Pancreas (tissue), 10 donors: ENCODE results near the gene FANCG. TPM values are rescaled to one million over a fixed set of nuclear protein-coding genes. Genes with fewer than 3 reads are reported as not detected.

Experiments
- ATAC-seq, 4 donors: fragments of 200-7000 bp; cut with Tn5 transposase; one replicate each; pipeline versions ENCODE4 v1.8.0 to v1.9.1; 2020; ENCODE audit warnings: mild to moderate bottlenecking in 4 of 4, moderate library complexity in 4 of 4
- DNase-seq, 6 donors: peaks; one replicate each; pipeline ENCODE4 v3.0.0-alpha.2; 2020
- FAIRE-seq: peaks from 2 replicates; lab custom pipeline; 2012; peaks lifted over from hg19 to GRCh38; lab: Jason Lieb, UNC
- H3K27ac ChIP-seq, 4 donors: fragments of 200-600 bp; sonication (generic); 1 replicate in 3 of 4; 2 replicates in 1 of 4; pipeline versions ENCODE4 v1.5.0 to v1.8.0; 2020
- H3K27me3 ChIP-seq, 4 donors: fragments of 200-600 bp; one replicate each; pipeline ENCODE4 v1.8.0; 2021
- H3K36me3 ChIP-seq, 3 donors: fragments of 200-600 bp; sonication (generic) in 1 of 3; one replicate each; pipeline versions ENCODE4 v1.5.0 to v1.8.0; 2020 to 2021
- H3K4me1 ChIP-seq, 3 donors: fragments of 200-600 bp; one replicate each; pipeline ENCODE4 v1.8.0; 2021
- H3K4me3 ChIP-seq, 4 donors: fragments of 200-600 bp; sonication (generic) in 2 of 4; one replicate each; pipeline versions ENCODE4 v1.5.0 to v1.8.0; 2020 to 2021
- H3K9me3 ChIP-seq, 4 donors: fragments of 200-600 bp; one replicate each; pipeline ENCODE4 v1.8.0; 2021
- CTCF ChIP-seq, 4 donors: fragments of 200-600 bp; sonication (generic) in 3 of 4; IDR thresholded peaks; one replicate each; pipeline versions ENCODE4 v1.5.0 to v1.8.0; 2021; ENCODE audit warnings: antibody characterized with exemption in 4 of 4
- WGBS, 2 donors: extraction: QIAGEN DNeasy Blood & Tissue Kit; methylation state at CpG; one replicate each; pipeline ENCODE4 v1.1.7; 2013; 5-methylcytosine and 5-hydroxymethylcytosine counted together
- intact Hi-C, 3 donors: fragments of 100-400 bp; cut with DNase I; formaldehyde crosslinking; loops; one replicate each; pipeline versions ENCODE4 v1.11.1 to v1.14.2; 2022
- polyA plus RNA-seq, 2 donors: library from polyadenylated mRNA; stranded (reverse); fragments of 200-250 nt; gene quantifications; one replicate each; pipeline ENCODE4 v1.2.3, GENCODE V29; 2013
- total RNA-seq, 6 donors: library from RNA; stranded (reverse); fragmentation: NEBNext Ultra II Directional in 4 of 6; extraction: Animal tissue kit (Norgen Biotek cat#: 25700) in 4 of 6; gene quantifications; one replicate each; pipeline versions ENCODE4 v1.2.1 to v1.2.4, GENCODE V29; 2021 to 2023
- donor health status: healthy with polysubstance abuse.
- donor health status: DM: no; HTN: no; CAD: no; lungs with moderate emphysema.
- donor health status: DM: no; HTN: no; CAD: no.
- donor health status: control.
- donor health status: control.
- donor health status: Bipolar disorder and iron deficiency.
- donor health status: DM: yes; HTN: yes; CAD: no.
- donor health status: DM: no; HTN: no; CAD: no.
- donor health status: DM: no; HTN: no; CAD: no.
- donor health status: DM: yes; HTN: yes; CAD: no.

Gene FANCG
- total RNA-seq (10 to 100 TPM in 4 of 6 donors, 1 to 10 TPM in 2; 7.5 to 16.6 (median 10.4) TPM), polyA plus RNA-seq (10 to 100 TPM; 26.3 to 31.1 TPM)

- peak; percentile 97 to 99 (median 98) for ATAC-seq
Measured at GRCh38 chr9:35079426-35080341, at the start of gene FANCG. Gene FANCG (minus strand): TSS chr9:35079942. CDS start chr9:35079524, 418 bp downstream.

GRCh38 chr9:35116898-35117551 lies 37.3 kb upstream of the FANCG start:
- FAIRE-seq: peak; percentile 65
- WGBS, 2 donors: 17 to 23% methylated on average over 30 of the region's 30 CpGs
- peak; percentile 79 to 88 (median 83) for ATAC-seq
- H3K36me3 ChIP-seq: no peaks in the 10 kb centered on the region
- peaks cover 0 to 19% (median 9%) of the 10 kb centered on the region in 3 donors for H3K4me1 ChIP-seq
- H3K27me3 ChIP-seq: no peaks in the 10 kb centered on the region
- peak; percentile 83 to 94 (median 90) for DNase-seq
- H3K4me3 ChIP-seq: peak overlapping the region in 3 of 4 donors; percentile 22 to 51 (median 49)
- H3K27ac ChIP-seq: peak overlapping the region; percentile 47 to 71 (median 60)
- intact Hi-C loops: loop anchor here in 1 of 3 donors (5.0 kb wide), 1 partner anchor 145 kb away; no protein-coding TSS in a partner anchor
- H3K9me3 ChIP-seq: no peaks in the 10 kb centered on the region
- TF ChIP-seq CTCF (IDR thresholded peaks at IDR 0.05): peak; percentile 87 to 94 (median 90)

More at GRCh38 chr9:35079426-35080341, at the start of gene FANCG:
- Histone ChIP-seq H3K4me3 (peak within 1 kb of the TSS; percentile 79 to 85 (median 84)), H3K4me1 (peaks cover 0 to 11% (median 6%) of the 10 kb centered on the region in 3 donors), H3K27me3 (no peaks in the 10 kb centered on the region), H3K36me3 (no peaks in the 10 kb centered on the region), H3K27ac (peak within 1 kb of the TSS in 2 of 4 donors; percentile 50 to 63), H3K9me3 (no peaks in the 10 kb centered on the region)
- TF ChIP-seq CTCF (IDR thresholded peaks at IDR 0.05): peak in 1 of 4 donors; percentile 27
- intact Hi-C loops: no loop called here
- 0 to 1% methylated on average over 59 to 67 of the region's 67 CpGs for WGBS, 2 donors
- FAIRE-seq: no peak
- peak; percentile 85 to 93 (median 88) for DNase-seq

- no peak for TF ChIP-seq CTCF (IDR thresholded peaks at IDR 0.05)
- intact Hi-C loops: loop anchor here in 1 of 3 donors (5.0 kb wide), 1 partner anchor 146 kb away; no protein-coding TSS in a partner anchor
- 0 to 1% methylated on average over 12 of the region's 12 CpGs for WGBS, 2 donors
- peak; percentile 0 to 4 (median 0) for ATAC-seq
- Histone ChIP-seq H3K36me3 (no peaks in the 10 kb centered on the region), H3K9me3 (no peaks in the 10 kb centered on the region), H3K4me1 (peaks cover 0 to 23% (median 12%) of the 10 kb centered on the region in 3 donors), H3K4me3 (peak overlapping the region; percentile 22 to 51 (median 44)), H3K27me3 (no peaks in the 10 kb centered on the region), H3K27ac (peak overlapping the region; percentile 47 to 71 (median 60))
- no peak for DNase-seq
- FAIRE-seq: no peak
Measured at GRCh38 chr9:35116539-35116897, 36.8 kb upstream of the FANCG start.

DNA sequence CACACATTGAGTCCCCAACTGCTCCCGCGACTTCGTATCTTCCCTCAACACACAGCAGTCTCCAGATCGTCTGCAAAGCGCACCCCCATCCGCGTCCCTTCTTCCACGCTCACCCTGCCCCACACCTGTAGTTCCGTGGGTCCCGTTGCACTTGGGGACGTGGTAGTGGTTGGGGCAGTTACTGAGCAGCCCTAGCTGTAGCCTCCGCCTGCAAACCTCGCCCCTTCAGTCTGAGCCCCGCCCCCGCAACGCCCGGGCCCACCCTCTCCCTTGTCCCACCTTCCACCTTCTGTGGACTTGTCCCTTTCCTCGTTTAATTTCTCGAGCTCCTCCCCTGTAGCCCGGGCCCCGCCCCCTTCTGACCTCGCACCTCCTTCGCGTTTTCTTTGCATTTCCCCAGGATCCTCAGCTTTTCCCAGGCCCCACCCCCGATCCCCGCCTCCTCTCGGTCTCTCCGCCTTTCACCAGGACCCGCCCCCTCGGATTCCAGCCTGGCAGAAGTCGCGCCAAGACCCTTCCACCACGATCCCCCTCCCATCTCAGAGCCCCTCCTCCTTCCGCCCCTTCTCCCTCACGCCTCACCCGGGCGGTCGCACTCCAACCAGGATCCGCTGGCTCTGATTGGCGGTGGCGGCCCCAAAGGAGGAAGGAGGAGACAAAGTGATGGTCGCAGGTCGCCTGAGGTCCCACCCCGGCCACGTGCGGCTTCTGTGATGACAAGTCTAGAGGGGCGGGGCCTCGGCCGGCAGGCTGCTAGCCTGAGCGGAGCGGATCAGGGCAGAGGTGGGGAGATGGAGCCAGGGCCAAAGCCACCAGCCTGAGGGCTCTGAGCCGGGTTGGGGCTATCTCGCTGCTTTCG lies 36.2 kb upstream of the FANCG start, which contains the start of gene ATOSB:
Gene ATOSB (minus strand): TSS at position 183 of the 859 bp plus-strand sequence. CDS start 7,588 bp downstream, outside the sequence.
- Histone ChIP-seq H3K4me1 (peaks cover 0 to 23% (median 13%) of the 10 kb centered on the region in 3 donors), H3K27ac (peak within 1 kb of the TSS; percentile 47 to 71 (median 60)), H3K36me3 (no peaks in the 10 kb centered on the region), H3K9me3 (no peaks in the 10 kb centered on the region), H3K4me3 (peak within 1 kb of the TSS; percentile 22 to 51 (median 44)), H3K27me3 (no peaks in the 10 kb centered on the region)
- TF ChIP-seq CTCF (IDR thresholded peaks at IDR 0.05): no peak
- DNase-seq: peak; percentile 96 to 99 (median 96)
- WGBS, 2 donors: 0% methylated on average over 50 to 54 of the region's 54 CpGs
- peak; percentile 76 to 83 (median 78) for ATAC-seq
- intact Hi-C loops: loop anchor here in 1 of 3 donors (5.0 kb wide), 1 partner anchor 146 kb away; no protein-coding TSS in a partner anchor
- FAIRE-seq: no peak
